Loucy (cell line): ENCODE data around the gene GSTA3.

ENCODE experiments used
- EZH2phosphoT487 ChIP-seq: fragments of 200-600 bp; IDR thresholded peaks from 2 replicates; pipeline ENCODE4 v1.6.1; 2018; ENCODE audit warnings: antibody characterized with exemption, mild to moderate bottlenecking, moderate library complexity, borderline replicate concordance
- TF ChIP-seq, protein P1 (sequence below): fragments of 200-600 bp; sonication (generic); conservative IDR thresholded peaks from 2 replicates; pipeline ENCODE4 v1.5.1; 2014; ENCODE audit warnings: mild to moderate bottlenecking, antibody characterized with exemption, low read length

DNA sequence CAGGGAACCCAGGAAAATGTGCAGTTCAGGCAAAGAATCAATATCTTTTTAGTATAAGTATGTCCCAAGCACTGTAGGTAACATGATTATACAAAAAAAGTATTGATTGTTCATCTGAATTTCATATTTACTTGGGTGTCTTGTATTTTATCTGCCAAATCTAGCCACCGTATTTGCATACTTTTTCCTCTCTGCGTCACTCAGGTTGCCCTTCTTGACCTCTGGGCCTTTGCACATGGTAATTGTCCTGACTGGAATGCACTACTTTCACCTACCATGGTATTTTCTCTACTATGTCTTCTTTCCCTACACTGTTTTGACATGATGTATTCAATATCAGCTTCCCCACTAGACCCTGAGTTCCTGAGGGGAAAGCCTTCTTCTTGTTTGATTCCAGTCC, 15.2 kb downstream of the GSTA3 start:
- TF ChIP-seq, protein P1, sequence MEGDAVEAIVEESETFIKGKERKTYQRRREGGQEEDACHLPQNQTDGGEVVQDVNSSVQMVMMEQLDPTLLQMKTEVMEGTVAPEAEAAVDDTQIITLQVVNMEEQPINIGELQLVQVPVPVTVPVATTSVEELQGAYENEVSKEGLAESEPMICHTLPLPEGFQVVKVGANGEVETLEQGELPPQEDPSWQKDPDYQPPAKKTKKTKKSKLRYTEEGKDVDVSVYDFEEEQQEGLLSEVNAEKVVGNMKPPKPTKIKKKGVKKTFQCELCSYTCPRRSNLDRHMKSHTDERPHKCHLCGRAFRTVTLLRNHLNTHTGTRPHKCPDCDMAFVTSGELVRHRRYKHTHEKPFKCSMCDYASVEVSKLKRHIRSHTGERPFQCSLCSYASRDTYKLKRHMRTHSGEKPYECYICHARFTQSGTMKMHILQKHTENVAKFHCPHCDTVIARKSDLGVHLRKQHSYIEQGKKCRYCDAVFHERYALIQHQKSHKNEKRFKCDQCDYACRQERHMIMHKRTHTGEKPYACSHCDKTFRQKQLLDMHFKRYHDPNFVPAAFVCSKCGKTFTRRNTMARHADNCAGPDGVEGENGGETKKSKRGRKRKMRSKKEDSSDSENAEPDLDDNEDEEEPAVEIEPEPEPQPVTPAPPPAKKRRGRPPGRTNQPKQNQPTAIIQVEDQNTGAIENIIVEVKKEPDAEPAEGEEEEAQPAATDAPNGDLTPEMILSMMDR: no peak
- no peak for TF ChIP-seq EZH2phosphoT487
